Activated CD4-positive, CD25-positive, alpha-beta regulatory T cell treated with anti-CD3 and anti-CD28 coated beads, Interleukin-2, amount 50 U/mL, for 72 hours (primary cell): ENCODE measurements around the gene JPH4.

Experiments used
- DNase-seq: peaks from one replicate; pipeline ENCODE4 v3.0.0; 2021

The JPH4 gene

DNA sequence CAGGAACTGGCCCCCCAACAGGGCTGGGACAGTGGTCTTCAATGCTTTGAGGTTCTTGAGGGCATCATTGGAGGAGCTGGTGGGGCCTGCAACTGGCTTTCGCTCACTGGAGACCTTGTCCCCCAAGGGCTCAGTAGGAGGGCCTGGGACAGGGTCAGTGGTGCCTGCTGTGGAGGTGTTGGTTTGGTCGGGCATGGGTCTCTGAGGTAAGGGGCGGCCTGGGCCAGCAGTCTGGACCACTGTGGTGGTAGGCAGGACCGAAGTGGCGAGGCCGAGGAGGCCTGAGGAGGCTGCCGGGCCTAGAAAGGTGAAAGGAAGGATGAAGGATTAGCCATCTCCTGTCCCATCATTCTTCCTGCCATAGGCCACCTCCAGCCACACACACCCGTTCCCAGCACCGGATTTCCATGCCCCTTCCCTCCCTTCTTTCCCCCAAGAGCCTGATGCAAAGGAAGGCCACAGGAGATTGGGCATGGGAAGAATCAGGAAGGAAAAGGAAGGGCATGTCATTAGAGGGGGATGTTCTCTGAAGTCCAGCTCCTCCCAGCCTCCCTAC lies 55.9 kb downstream of the JPH4 start:
- no peak for DNase-seq

DNA sequence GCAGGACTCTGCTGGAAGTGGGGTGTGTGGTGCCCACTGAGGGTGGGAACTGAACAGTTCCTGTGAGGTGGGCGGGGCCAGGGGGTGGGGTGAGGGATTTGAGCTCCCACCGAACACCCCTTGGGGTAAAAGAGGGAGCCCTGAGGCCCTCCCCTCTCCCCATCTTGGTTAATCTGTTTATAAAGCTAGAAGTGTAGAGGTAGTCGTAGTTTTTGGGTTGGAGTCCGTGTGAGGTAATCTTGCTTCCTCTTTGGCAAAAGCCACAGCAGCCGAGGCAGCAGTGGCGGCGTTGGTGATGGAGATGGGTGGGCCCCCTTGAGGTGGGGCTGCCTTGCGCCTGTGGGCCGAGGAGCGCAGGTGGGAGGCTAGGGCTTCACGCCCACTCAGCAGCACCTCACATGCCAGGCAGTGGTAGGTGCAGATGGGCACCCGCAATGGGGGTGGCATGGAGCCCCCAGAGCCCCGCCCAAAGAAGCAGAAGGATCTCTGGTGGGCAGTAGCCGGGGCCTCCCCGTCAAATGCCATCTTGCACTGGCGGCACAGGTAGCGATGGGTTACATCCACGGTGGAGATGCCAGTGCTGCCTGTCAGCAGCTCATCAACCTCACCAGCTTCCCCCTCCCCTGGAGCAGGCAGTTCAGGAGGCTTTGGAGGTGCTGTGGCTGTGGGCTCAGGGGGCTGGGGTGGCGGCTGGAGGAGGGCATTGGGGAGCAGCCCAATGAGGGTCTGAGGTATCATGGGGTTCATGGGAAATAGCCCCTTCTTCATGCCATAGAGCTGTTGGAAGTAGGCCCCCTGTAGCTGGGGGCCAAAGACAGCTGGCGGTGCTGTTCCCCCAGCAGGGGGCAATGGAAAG lies 56.6 kb downstream of the JPH4 start:
- DNase-seq = no peak

DNA sequence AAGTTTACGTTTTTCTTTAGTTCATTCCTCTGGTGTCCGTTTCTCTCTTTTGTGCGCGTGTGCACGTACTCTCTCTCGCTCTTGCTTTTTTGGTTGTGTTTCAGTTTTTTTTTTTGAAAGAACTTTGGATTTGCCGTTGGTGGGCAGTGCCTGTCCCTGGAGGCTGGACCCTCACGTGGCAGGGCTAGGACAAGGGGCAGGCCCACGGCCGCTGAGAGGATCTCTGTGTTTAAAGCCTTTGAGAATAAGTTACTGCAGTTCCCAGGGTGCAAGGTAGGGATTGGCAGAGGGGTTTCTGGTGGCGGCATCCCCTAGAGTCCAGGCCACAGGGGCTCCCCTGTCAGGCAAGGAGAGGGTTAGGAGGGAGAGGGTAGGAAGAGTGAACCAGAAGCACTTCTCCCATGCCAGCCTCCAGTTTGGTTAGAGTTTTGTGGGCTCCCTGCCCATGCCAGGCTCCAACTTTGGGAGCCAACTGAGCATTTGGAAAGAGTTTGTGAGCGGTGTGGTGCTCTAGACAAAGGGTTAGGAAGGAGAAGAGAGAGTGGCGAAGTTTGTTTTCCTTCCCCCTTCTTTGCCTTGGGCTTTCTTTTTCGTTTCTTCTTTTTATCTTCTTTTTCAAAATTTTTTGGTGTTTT lies 57.6 kb downstream of the JPH4 start:
- DNase-seq = no peak

DNA sequence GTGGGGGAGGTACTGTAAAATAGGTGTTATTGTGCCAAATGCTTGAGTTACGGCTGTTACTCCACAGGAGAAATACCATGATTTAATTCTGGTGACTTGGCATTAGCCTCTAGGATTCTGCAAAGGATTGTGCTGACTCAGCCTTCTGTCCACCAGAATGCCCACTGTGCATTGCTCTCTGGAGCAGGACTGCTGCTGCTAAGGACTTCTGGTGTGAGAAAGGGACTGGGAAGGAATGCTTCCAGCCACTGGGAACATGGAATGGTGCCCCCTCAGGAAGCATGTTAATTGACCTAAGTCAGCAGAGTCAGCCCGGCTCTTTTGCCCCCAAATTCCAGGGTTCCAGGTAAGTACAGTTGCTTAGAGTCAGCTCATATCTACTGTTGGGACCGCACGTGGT lies 59.9 kb downstream of the JPH4 start:
- no peak for DNase-seq
